ENCODE results near the gene SLC22A1. TPM values are rescaled to one million over a fixed set of nuclear protein-coding genes. Genes with fewer than 3 reads are reported as not detected.

SLC22A1 gene
- total and polyA plus RNA-seq, 12 donors: 0.26 to 7.1 (median 1.7) TPM; not detected in 2

- TF ChIP-seq, protein P1, sequence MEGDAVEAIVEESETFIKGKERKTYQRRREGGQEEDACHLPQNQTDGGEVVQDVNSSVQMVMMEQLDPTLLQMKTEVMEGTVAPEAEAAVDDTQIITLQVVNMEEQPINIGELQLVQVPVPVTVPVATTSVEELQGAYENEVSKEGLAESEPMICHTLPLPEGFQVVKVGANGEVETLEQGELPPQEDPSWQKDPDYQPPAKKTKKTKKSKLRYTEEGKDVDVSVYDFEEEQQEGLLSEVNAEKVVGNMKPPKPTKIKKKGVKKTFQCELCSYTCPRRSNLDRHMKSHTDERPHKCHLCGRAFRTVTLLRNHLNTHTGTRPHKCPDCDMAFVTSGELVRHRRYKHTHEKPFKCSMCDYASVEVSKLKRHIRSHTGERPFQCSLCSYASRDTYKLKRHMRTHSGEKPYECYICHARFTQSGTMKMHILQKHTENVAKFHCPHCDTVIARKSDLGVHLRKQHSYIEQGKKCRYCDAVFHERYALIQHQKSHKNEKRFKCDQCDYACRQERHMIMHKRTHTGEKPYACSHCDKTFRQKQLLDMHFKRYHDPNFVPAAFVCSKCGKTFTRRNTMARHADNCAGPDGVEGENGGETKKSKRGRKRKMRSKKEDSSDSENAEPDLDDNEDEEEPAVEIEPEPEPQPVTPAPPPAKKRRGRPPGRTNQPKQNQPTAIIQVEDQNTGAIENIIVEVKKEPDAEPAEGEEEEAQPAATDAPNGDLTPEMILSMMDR (IDR thresholded peaks at IDR 0.05): no peak
- TF ChIP-seq POLR2A (IDR thresholded peaks at IDR 0.05): no peak
- Histone ChIP-seq H3K4me1 (replicated peaks in 1 of 2) (no peaks in the 10 kb centered on the region), H3K4me3 (no peak overlapping the region), H3K27me3 (no peaks in the 10 kb centered on the region), H3K36me3 (replicated peaks in 1 of 2) (no peaks in the 10 kb centered on the region), H3K27ac (no peak overlapping the region), H3K9me3 (replicated peaks in 1 of 3) (no peaks in the 10 kb centered on the region)
- intact Hi-C loops (cut with DNase I): no loop called here
- peak in 2 of 7 donors; percentile 10 to 35 for DNase-seq
- 91 to 95% (median 92%) methylated on average over 12 to 16 of the region's 16 CpGs for WGBS, 4 donors
These were observed 5.9 kb downstream of the SLC22A1 start for GRCh38 chr6:160127270-160128124.

DNA sequence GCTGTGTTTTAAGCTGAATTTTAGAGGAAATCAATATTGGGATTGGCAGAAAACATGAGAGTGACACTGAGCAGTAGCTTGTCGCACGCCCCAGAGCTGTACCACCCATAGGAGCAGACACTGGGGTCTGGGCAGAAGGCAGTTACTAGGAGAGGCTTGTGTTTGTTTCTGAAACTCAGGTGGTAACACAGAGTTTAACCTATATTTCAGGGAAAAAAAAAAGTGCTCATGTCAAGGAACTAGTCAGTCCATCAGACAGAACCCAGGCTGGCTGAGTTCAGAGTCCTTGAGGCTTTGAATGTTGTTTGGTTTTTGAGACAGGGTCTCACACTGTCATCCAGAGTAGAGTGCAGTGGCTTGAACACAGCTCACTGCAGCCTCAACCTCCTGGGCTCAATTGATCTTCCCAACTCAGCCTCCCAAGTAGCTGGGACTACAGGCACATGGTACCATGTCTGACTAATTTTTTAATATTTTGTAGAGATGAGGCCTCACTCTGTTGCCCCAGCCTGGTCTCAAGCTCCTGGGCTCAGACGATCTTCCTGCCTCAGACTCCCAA lies 6.6 kb downstream of the SLC22A1 start:
- no peak overlapping the region for H3K4me3 ChIP-seq
- no peaks in the 10 kb centered on the region for H3K36me3 ChIP-seq (replicated peaks in 1 of 2)
- H3K4me1 ChIP-seq (replicated peaks in 1 of 2): no peaks in the 10 kb centered on the region
- no peak overlapping the region for H3K27ac ChIP-seq
- 90 to 96% (median 93%) methylated on average over 3 of the region's 3 CpGs for WGBS, 4 donors
- DNase-seq: no peak
- intact Hi-C loops (cut with DNase I): no loop called here
- no peaks in the 10 kb centered on the region for H3K9me3 ChIP-seq (replicated peaks in 1 of 3)
- H3K27me3 ChIP-seq: no peaks in the 10 kb centered on the region
- no peak for TF ChIP-seq POLR2A (IDR thresholded peaks at IDR 0.05)
- TF ChIP-seq, protein P1 (IDR thresholded peaks at IDR 0.05): no peak

GRCh38 chr6:160128879-160129516 lies 7.4 kb downstream of the SLC22A1 start:
- no peaks in the 10 kb centered on the region for H3K9me3 ChIP-seq (replicated peaks in 1 of 3)
- TF ChIP-seq POLR2A (IDR thresholded peaks at IDR 0.05): no peak
- H3K27ac ChIP-seq: no peak overlapping the region
- 75 to 91% (median 82%) methylated on average over 6 of the region's 6 CpGs for WGBS, 4 donors
- peak in 1 of 7 donors; percentile 2 for DNase-seq
- intact Hi-C loops (cut with DNase I): no loop called here
- H3K4me1 ChIP-seq (replicated peaks in 1 of 2): no peaks in the 10 kb centered on the region
- H3K4me3 ChIP-seq: no peak overlapping the region
- H3K27me3 ChIP-seq: no peaks in the 10 kb centered on the region
- no peaks in the 10 kb centered on the region for H3K36me3 ChIP-seq (replicated peaks in 1 of 2)

DNA sequence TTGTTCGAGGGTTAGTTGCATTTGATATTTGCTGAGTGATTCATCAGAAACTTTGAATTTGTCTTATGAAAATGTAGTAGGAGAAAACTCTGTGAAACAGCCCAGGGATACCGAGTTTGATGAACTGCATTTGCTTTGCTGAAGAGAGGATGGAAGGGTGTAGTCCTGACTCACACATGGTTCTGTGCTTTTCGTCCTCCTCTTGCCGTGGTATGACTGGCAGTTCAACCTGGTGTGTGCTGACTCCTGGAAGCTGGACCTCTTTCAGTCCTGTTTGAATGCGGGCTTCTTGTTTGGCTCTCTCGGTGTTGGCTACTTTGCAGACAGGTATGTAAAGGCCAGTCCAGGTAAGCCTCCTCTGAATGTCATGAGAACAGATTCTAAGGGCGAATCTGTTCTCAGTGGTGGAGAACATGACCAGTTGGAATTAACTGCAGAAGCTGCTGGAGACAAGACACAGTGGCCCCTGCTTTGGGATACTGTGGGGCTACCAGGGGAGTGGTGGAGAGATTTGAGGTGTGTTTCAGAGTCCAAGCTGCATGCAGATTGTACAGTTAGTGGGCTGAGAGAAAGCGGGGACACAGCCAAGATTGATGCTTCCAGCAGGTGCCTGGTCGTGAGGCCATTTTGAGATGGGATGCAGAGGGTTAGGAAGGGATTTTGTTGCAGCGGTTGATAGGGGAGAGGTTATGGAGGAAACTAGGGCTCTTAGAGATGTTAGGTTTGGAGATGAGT lies 8.4 kb downstream of the SLC22A1 start:
- Histone ChIP-seq H3K27me3 (no peaks in the 10 kb centered on the region), H3K4me3 (no peak overlapping the region), H3K36me3 (replicated peaks in 1 of 2) (no peaks in the 10 kb centered on the region), H3K9me3 (replicated peaks in 1 of 3) (no peaks in the 10 kb centered on the region), H3K27ac (no peak overlapping the region), H3K4me1 (replicated peaks in 1 of 2) (no peaks in the 10 kb centered on the region)
- DNase-seq: peak in 2 of 7 donors; percentile 4 to 25
- 83 to 96% (median 93%) methylated on average over 10 of the region's 10 CpGs for WGBS, 4 donors
- TF ChIP-seq, protein P1 (IDR thresholded peaks at IDR 0.05): no peak
- TF ChIP-seq POLR2A (IDR thresholded peaks at IDR 0.05): no peak
- intact Hi-C loops (cut with DNase I): loop anchor here (5.0 to 10.0 kb wide), 2 partner anchors 325 to 327 kb away; no protein-coding TSS in a partner anchor

Measured in adrenal gland (tissue), 12 donors.